Upper lobe of right lung (tissue), 1 donor: Measurements from ENCODE around the gene SLC9A9. TPM values are rescaled to one million over a fixed set of nuclear protein-coding genes. Genes with fewer than 3 reads are reported as not detected.

Source experiments
- ATAC-seq: fragments of 200-7000 bp; cut with Tn5 transposase; one replicate; pipeline ENCODE4 v1.9.1; 2020; ENCODE audit warnings: mild to moderate bottlenecking, moderate library complexity
- DNase-seq: peaks from one replicate; pipeline ENCODE4 v3.0.0-alpha.2; 2020
- H3K27ac ChIP-seq: fragments of 200-600 bp; one replicate; pipeline ENCODE4 v1.8.0; 2022
- H3K27me3 ChIP-seq: fragments of 200-600 bp; one replicate; pipeline ENCODE4 v1.8.0; 2022; ENCODE audit warnings: mild to moderate bottlenecking
- H3K36me3 ChIP-seq: fragments of 200-600 bp; one replicate; pipeline ENCODE4 v1.8.0; 2022
- H3K4me1 ChIP-seq: fragments of 200-600 bp; one replicate; pipeline ENCODE4 v1.8.0; 2022
- H3K4me3 ChIP-seq: fragments of 200-600 bp; one replicate; pipeline ENCODE4 v1.8.0; 2022; ENCODE audit warnings: mild to moderate bottlenecking
- H3K9me3 ChIP-seq: fragments of 200-600 bp; one replicate; pipeline ENCODE4 v1.8.0; 2022
- CTCF ChIP-seq: fragments of 200-600 bp; IDR thresholded peaks from one replicate; pipeline ENCODE4 v1.8.0; 2022; ENCODE audit warnings: antibody characterized with exemption
- intact Hi-C: fragments of 100-400 bp; cut with DNase I; formaldehyde crosslinking; loops from one replicate; pipeline ENCODE4 v1.11.0; 2022
- total RNA-seq: library from RNA; stranded (reverse); fragmentation: NEBNext Ultra II Directional; extraction: Animal tissue kit (Norgen Biotek cat#: 25700); gene quantifications from one replicate; pipeline ENCODE4 v1.2.1, GENCODE V29; 2021
- donor health status: DM: no; HTN: yes; CAD: no; lungs with severe emphysema.

Gene SLC9A9
- total RNA-seq, 1 donor from 2014 or later: 13.3 TPM

- Histone ChIP-seq H3K9me3 (no peaks in the 10 kb centered on the region), H3K27me3 (no peaks in the 10 kb centered on the region), H3K4me1 (no peaks in the 10 kb centered on the region), H3K27ac (no peak overlapping the region), H3K36me3 (no peaks in the 10 kb centered on the region), H3K4me3 (no peak overlapping the region)
- no peak for DNase-seq
- intact Hi-C loops: no loop called here
- no peak for TF ChIP-seq CTCF
- no peak for ATAC-seq
Observed at GRCh38 chr3:143298886-143299535, 549.3 kb downstream of the SLC9A9 start.

GRCh38 chr3:143298380-143298779 lies 549.9 kb downstream of the SLC9A9 start:
- Histone ChIP-seq H3K27ac (no peak overlapping the region), H3K9me3 (no peaks in the 10 kb centered on the region), H3K36me3 (no peaks in the 10 kb centered on the region), H3K4me3 (no peak overlapping the region), H3K27me3 (no peaks in the 10 kb centered on the region), H3K4me1 (no peaks in the 10 kb centered on the region)
- TF ChIP-seq CTCF: no peak
- intact Hi-C loops: no loop called here
- DNase-seq (no peak), ATAC-seq (no peak)

DNA sequence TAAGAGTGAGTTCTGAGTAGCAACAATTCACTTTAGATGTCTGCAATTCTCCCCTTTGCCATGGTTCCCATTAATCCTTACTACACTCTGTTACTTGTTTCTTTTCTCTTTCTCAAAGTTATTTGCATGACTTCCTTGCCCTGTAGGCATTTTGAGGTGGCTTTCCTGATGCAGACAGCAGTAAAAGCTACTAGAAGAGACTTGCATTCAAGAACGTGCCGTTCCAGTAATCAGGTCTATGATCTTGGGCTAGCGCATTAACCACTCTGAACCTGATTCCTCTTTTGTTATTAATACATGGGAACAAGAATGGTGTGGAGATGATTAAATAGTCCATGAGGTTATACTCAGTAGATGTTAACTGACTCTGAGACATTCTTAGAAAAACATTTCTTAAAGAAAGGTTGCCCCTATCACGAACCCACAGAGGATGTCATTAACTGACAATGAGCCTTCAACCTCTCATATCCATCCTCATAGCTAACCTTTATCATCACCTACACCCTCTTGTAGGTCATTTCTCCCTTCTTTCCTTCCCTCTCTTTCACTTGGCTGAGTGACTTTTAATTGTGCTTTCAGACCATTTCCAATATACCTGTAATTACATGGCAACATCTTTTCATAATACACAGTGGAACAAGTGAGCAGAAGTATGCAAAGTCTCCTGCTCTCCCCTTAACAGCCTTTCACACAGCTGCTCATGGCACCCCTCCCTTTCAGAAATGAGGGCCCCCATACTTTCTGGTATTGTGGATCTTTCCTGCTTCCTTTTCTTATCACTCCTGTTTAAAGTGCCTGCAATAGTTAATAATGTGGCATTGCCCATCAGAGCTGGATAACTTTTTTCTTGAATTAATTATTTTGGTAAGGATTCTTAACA lies 552.8 kb downstream of the SLC9A9 start:
- Histone ChIP-seq H3K27ac (no peak overlapping the region), H3K4me3 (no peak overlapping the region), H3K36me3 (no peaks in the 10 kb centered on the region), H3K27me3 (no peaks in the 10 kb centered on the region), H3K9me3 (no peaks in the 10 kb centered on the region), H3K4me1 (no peaks in the 10 kb centered on the region)
- no peak for DNase-seq
- no peak for ATAC-seq
- no peak for TF ChIP-seq CTCF
- intact Hi-C loops: no loop called here

GRCh38 chr3:143294188-143294587 lies 554.1 kb downstream of the SLC9A9 start:
- Histone ChIP-seq H3K27me3 (no peaks in the 10 kb centered on the region), H3K9me3 (no peaks in the 10 kb centered on the region), H3K27ac (no peak overlapping the region), H3K36me3 (no peaks in the 10 kb centered on the region), H3K4me1 (no peaks in the 10 kb centered on the region), H3K4me3 (no peak overlapping the region)
- ATAC-seq (no peak), DNase-seq (no peak)
- intact Hi-C loops: no loop called here
- no peak for TF ChIP-seq CTCF

GRCh38 chr3:143291836-143292447 lies 556.3 kb downstream of the SLC9A9 start:
- Histone ChIP-seq H3K36me3 (no peaks in the 10 kb centered on the region), H3K9me3 (no peaks in the 10 kb centered on the region), H3K27me3 (no peaks in the 10 kb centered on the region), H3K4me1 (no peaks in the 10 kb centered on the region), H3K4me3 (no peak overlapping the region), H3K27ac (no peak overlapping the region)
- intact Hi-C loops: no loop called here
- ATAC-seq: no peak
- DNase-seq: no peak
- TF ChIP-seq CTCF: no peak
